ENCODE measurements around the gene UPK2.

The UPK2 gene

GRCh38 chr11:118996926-118997626, 41.0 kb downstream of the UPK2 start:
- DNase-seq: peak; percentile 31

- DNase-seq: peak; percentile 94
Measured at GRCh38 chr11:118997627-118998387, 41.7 kb downstream of the UPK2 start, which contains the start of gene CENATAC. Gene CENATAC (plus strand): TSS chr11:118998138. CDS start chr11:118998198, 60 bp downstream.

- peak; percentile 9 for DNase-seq
Measured at GRCh38 chr11:118998388-118998717, 42.3 kb downstream of the UPK2 start.

- no peak for DNase-seq
Measured at GRCh38 chr11:118998822-118999221, 42.7 kb downstream of the UPK2 start.

GRCh38 chr11:119000906-119001305, 44.8 kb downstream of the UPK2 start:
- no peak for DNase-seq

GRCh38 chr11:119006656-119007055, 50.6 kb downstream of the UPK2 start:
- no peak for DNase-seq
